Measurements from ENCODE around the gene CDC42BPA.

DNA sequence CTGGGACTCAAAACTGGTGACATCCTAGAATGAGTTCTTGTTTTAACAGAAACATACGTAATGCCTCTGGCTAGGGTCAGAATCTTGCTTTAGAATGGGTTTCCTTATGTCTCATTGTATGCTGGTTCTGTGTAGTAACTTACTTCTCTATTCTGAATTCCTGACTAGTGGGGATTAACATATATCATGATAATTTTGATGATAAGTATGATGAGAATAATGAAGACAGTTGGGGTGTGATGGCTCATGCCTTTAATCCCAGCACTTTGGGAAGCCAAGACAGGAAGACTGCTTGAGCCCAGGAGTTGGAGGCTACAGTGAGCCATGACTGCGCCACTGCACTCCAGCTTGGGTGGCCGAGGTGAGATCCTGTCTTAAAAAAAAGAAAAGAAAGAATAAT lies 31.7 kb upstream of the CDC42BPA start:
- TF ChIP-seq, protein P1, sequence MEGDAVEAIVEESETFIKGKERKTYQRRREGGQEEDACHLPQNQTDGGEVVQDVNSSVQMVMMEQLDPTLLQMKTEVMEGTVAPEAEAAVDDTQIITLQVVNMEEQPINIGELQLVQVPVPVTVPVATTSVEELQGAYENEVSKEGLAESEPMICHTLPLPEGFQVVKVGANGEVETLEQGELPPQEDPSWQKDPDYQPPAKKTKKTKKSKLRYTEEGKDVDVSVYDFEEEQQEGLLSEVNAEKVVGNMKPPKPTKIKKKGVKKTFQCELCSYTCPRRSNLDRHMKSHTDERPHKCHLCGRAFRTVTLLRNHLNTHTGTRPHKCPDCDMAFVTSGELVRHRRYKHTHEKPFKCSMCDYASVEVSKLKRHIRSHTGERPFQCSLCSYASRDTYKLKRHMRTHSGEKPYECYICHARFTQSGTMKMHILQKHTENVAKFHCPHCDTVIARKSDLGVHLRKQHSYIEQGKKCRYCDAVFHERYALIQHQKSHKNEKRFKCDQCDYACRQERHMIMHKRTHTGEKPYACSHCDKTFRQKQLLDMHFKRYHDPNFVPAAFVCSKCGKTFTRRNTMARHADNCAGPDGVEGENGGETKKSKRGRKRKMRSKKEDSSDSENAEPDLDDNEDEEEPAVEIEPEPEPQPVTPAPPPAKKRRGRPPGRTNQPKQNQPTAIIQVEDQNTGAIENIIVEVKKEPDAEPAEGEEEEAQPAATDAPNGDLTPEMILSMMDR (IDR thresholded peaks at IDR 0.05): no peak
- TF ChIP-seq POLR2A (IDR thresholded peaks at IDR 0.05): no peak
